H1 (cell line): Measurements from ENCODE around the gene CDKL5. TPM values are rescaled to one million over a fixed set of nuclear protein-coding genes. Genes with fewer than 3 reads are reported as not detected.

ENCODE experiments used
- CTCF ChIA-PET: fragments of 300-600 bp; sonication (Branson Sonifier 250); formaldehyde crosslinking; loops from one replicate; lab custom pipeline; 2021; ENCODE audit not compliant: partially characterized antibody; lab: Charles Lee
- POLR2A ChIA-PET: fragments of 300-600 bp; sonication (Branson Sonifier 250); formaldehyde crosslinking; loops from one replicate; lab custom pipeline; 2021; ENCODE audit warnings: inconsistent platforms; ENCODE audit not compliant: partially characterized antibody; lab: Charles Lee
- DNase-seq, 2 experiments: peaks; one replicate each; pipeline versions ENCODE4 v3.0.0 to v3.0.0-alpha.2; 2010 to 2022; ENCODE audit warnings: low spot score in 2 of 2, low read depth in 1 of 2, mixed read lengths in 1 of 2
- FAIRE-seq: peaks from 2 replicates; lab custom pipeline; 2011; peaks lifted over from hg19 to GRCh38; lab: Jason Lieb, UNC
- H2AFZ ChIP-seq: 2 replicates; pipeline ENCODE4 v1.8.1; 2012; ENCODE audit warnings: low read length, inconsistent platforms
- H2AK5ac ChIP-seq: 2 replicates; pipeline ENCODE4 v1.6.1; 2013; ENCODE audit warnings: low read depth, low read length
- H2BK120ac ChIP-seq: replicated peaks from 2 replicates; pipeline ENCODE3; 2013; ENCODE audit warnings: low read depth, low read length, inconsistent platforms
- H2BK12ac ChIP-seq: 2 replicates; pipeline ENCODE4 v1.6.1; 2013; ENCODE audit warnings: low read depth, low read length
- H2BK15ac ChIP-seq: 2 replicates; pipeline ENCODE4 v1.6.1; 2013; ENCODE audit warnings: low read length
- H2BK20ac ChIP-seq: 2 replicates; pipeline ENCODE4 v1.6.1; 2013; ENCODE audit warnings: low read length
- H2BK5ac ChIP-seq: 2 replicates; pipeline ENCODE4 v1.6.1; 2013; ENCODE audit warnings: low read depth, low read length
- H3K14ac ChIP-seq: 2 replicates; pipeline ENCODE4 v1.6.1; 2013; ENCODE audit warnings: inconsistent platforms; ENCODE audit not compliant: insufficient read length
- H3K18ac ChIP-seq: 2 replicates; pipeline ENCODE4 v1.6.1; 2013; ENCODE audit warnings: low read length; ENCODE audit errors: extremely low read depth
- H3K23ac ChIP-seq: 2 replicates; pipeline ENCODE4 v1.6.1; 2013; ENCODE audit warnings: inconsistent platforms; ENCODE audit not compliant: insufficient read length
- H3K23me2 ChIP-seq: 2 replicates; pipeline ENCODE4 v1.6.1; 2013; ENCODE audit warnings: low read depth, low read length
- H3K27ac ChIP-seq: 2 replicates; pipeline ENCODE4 v1.6.1; 2011; ENCODE audit warnings: low read depth, low read length, inconsistent platforms
- H3K27me3 ChIP-seq, 4 experiments: replicated peaks in 1 of 4; 1 replicate in 1 of 4; 2 replicates in 3 of 4; pipeline versions ENCODE4 v1.6.1 to v1.8.1; 2011 to 2013; ENCODE audit warnings: low read length in 3 of 4, mild to moderate bottlenecking in 3 of 4, inconsistent platforms in 2 of 4, mixed read lengths in 2 of 4, moderate library complexity in 1 of 4; ENCODE audit not compliant: control insufficient read depth in 3 of 4, insufficient read depth in 3 of 4; ENCODE audit errors: extremely low read depth in 1 of 4
- H3K36me3 ChIP-seq, 4 experiments: 2 replicates each; pipeline versions ENCODE4 v1.6.1 to v1.8.1; 2011 to 2013; ENCODE audit warnings: mild to moderate bottlenecking in 4 of 4, low read length in 3 of 4, moderate library complexity in 2 of 4, control low read depth in 1 of 4, inconsistent platforms in 1 of 4; ENCODE audit not compliant: insufficient read depth in 4 of 4, control insufficient read depth in 2 of 4
- H3K4ac ChIP-seq: replicated peaks from 2 replicates; pipeline ENCODE3; 2013; ENCODE audit warnings: low read length, low read depth, mixed read lengths, inconsistent platforms; ENCODE audit not compliant: insufficient read length
- H3K4me1 ChIP-seq, 4 experiments: replicated peaks in 1 of 4; 1 replicate in 1 of 4; 2 replicates in 3 of 4; pipeline versions ENCODE4 v1.6.1 to v1.8.1; 2011 to 2013; ENCODE audit warnings: low read length in 3 of 4, inconsistent platforms in 2 of 4, mixed read lengths in 1 of 4; ENCODE audit not compliant: insufficient read depth in 4 of 4, control insufficient read depth in 3 of 4
- H3K4me2 ChIP-seq, 2 experiments: 2 replicates each; pipeline versions ENCODE4 v1.6.1 to v1.8.1; 2011 to 2013; ENCODE audit warnings: low read depth in 2 of 2, low read length in 2 of 2, control low read depth in 1 of 2, inconsistent platforms in 1 of 2, mild to moderate bottlenecking in 1 of 2; ENCODE audit not compliant: insufficient read depth in 1 of 2
- H3K4me3 ChIP-seq, 4 experiments: fragments of 200-600, 300-600 bp in 1 of 4; sonication (generic), shearing (Covaris generic), sonication (Bioruptor Twin) in 1 of 4; 2 replicates each; pipeline versions ENCODE4 v1.5.1 to v1.8.1; 2011 to 2016; ENCODE audit warnings: low read length in 4 of 4, low read depth in 3 of 4, control low read depth in 2 of 4, inconsistent platforms in 2 of 4, mild to moderate bottlenecking in 2 of 4, mixed read lengths in 1 of 4, moderate library complexity in 1 of 4; ENCODE audit not compliant: insufficient read depth in 2 of 4; ENCODE audit errors: extremely low read depth in 1 of 4
- H3K56ac ChIP-seq: replicated peaks from 2 replicates; pipeline ENCODE3; 2013; ENCODE audit warnings: low read depth, mild to moderate bottlenecking, mixed read lengths, low read length, inconsistent platforms; ENCODE audit not compliant: insufficient read length
- H3K79me1 ChIP-seq: 2 replicates; pipeline ENCODE4 v1.6.1; 2013; ENCODE audit warnings: low read depth, low read length, control low read depth
- H3K79me2 ChIP-seq, 2 experiments: 2 replicates each; pipeline versions ENCODE4 v1.6.1 to v1.8.1; 2012 to 2013; ENCODE audit warnings: low read length in 2 of 2, mild to moderate bottlenecking in 2 of 2, inconsistent platforms in 1 of 2; ENCODE audit not compliant: insufficient read depth in 2 of 2, control insufficient read depth in 1 of 2
- H3K9ac ChIP-seq, 4 experiments: replicated peaks in 1 of 4; 1 replicate in 1 of 4; 2 replicates in 3 of 4; pipeline versions ENCODE4 v1.6.1 to v1.8.1; 2011 to 2013; ENCODE audit warnings: low read depth in 3 of 4, low read length in 3 of 4, control low read depth in 2 of 4, mild to moderate bottlenecking in 2 of 4, moderate library complexity in 2 of 4, inconsistent platforms in 1 of 4; ENCODE audit errors: extremely low read depth in 1 of 4
- H3K9me3 ChIP-seq, 2 experiments: 2 replicates each; pipeline versions ENCODE4 v1.6.1 to v1.8.1; 2012 to 2013; ENCODE audit warnings: mild to moderate bottlenecking in 2 of 2, moderate library complexity in 2 of 2, control low read depth in 1 of 2, inconsistent platforms in 1 of 2, low read depth in 1 of 2, low read length in 1 of 2, mixed read lengths in 1 of 2; ENCODE audit not compliant: insufficient read depth in 2 of 2
- H4K20me1 ChIP-seq, 2 experiments: replicated peaks in 1 of 2; 2 replicates each; pipeline versions ENCODE3 to v1.8.1; 2011 to 2013; ENCODE audit warnings: inconsistent platforms in 2 of 2, low read length in 2 of 2, mild to moderate bottlenecking in 1 of 2; ENCODE audit not compliant: insufficient read depth in 2 of 2, control insufficient read depth in 1 of 2
- H4K5ac ChIP-seq: 2 replicates; pipeline ENCODE4 v1.6.1; 2013; ENCODE audit warnings: low read length, low read depth, mixed read lengths, inconsistent platforms; ENCODE audit not compliant: insufficient read length
- H4K8ac ChIP-seq: 2 replicates; pipeline ENCODE4 v1.8.0; 2013; ENCODE audit warnings: mild to moderate bottlenecking, moderate library complexity, low read length, inconsistent platforms; ENCODE audit not compliant: insufficient read depth; ENCODE audit errors: extremely low read depth
- H4K91ac ChIP-seq: replicated peaks from 2 replicates; pipeline ENCODE3; 2013; ENCODE audit warnings: low read length, mixed read lengths, inconsistent platforms; ENCODE audit not compliant: insufficient read length
- HDAC2 ChIP-seq, 2 experiments: fragments of 300-600 bp in 1 of 2; sonication (generic) in 1 of 2; IDR thresholded peaks; 2 replicates each; pipeline ENCODE4 v1.6.1; 2011 to 2012; ENCODE audit warnings: low read depth in 2 of 2, low read length in 2 of 2, mild to moderate bottlenecking in 2 of 2, moderate library complexity in 2 of 2, borderline replicate concordance in 1 of 2, inconsistent platforms in 1 of 2
- KDM5A ChIP-seq: fragments of 200-600 bp; IDR thresholded peaks from 2 replicates; pipeline ENCODE4 v1.7.1; 2012; ENCODE audit warnings: mild to moderate bottlenecking, low read length, inconsistent platforms, mixed read lengths
- SIN3A ChIP-seq, 2 experiments: IDR thresholded peaks in 1 of 2; conservative IDR thresholded peaks in 1 of 2; 2 replicates each; pipeline ENCODE4 v1.6.1; 2011 to 2012; ENCODE audit warnings: low read length in 2 of 2, improper control_type of control experiment in 1 of 2, low read depth in 1 of 2, mild to moderate bottlenecking in 1 of 2
- SUZ12 ChIP-seq: fragments of 200-600 bp; sonication (generic); IDR thresholded peaks from 2 replicates; pipeline ENCODE4 v1.6.1; 2012; ENCODE audit warnings: mild to moderate bottlenecking, inconsistent platforms, low read length, moderate library complexity, mixed read lengths
- WGBS, 2 experiments: shearing (Covaris generic) in 1 of 2; methylation state at CpG; one replicate each; pipeline versions ENCODE4 v1.1.6 to v1.1.7; 2013 to 2015; ENCODE audit warnings: low lambda C conversion rate in 2 of 2, mixed read lengths in 2 of 2, inconsistent platforms in 1 of 2, low coverage in 1 of 2, missing lambda C conversion rate in 1 of 2; ENCODE audit not compliant: insufficient replicate concordance in 2 of 2, insufficient coverage in 1 of 2, insufficient read length in 1 of 2; ENCODE audit errors: extremely low coverage in 1 of 2, missing lambda C conversion rate in 1 of 2; 5-methylcytosine and 5-hydroxymethylcytosine counted together
- polyA plus RNA-seq, 7 experiments: library from polyadenylated mRNA; depleted of rRNA in 3 of 7; stranded (reverse) in 5 of 7; unstranded in 2 of 7; fragments of >200 nt in 5 of 7; fragments of 200-250 nt in 2 of 7; gene quantifications; 1 replicate in 5 of 7; 2 replicates in 1 of 7; 4 replicates in 1 of 7; pipeline versions ENCODE4 v1.2.1 to v1.2.3, GENCODE V29; 2011 to 2013; ENCODE audit warnings: missing spikeins in 2 of 7, mixed read lengths in 2 of 7
- total RNA-seq: library from RNA; stranded (reverse); fragmentation: NEBNext Ultra II Directional; extraction: Animal tissue kit (Norgen Biotek cat#: 25700); gene quantifications from 2 replicates; pipeline ENCODE4 v1.2.1, GENCODE V29; 2021

The CDKL5 gene
- total and polyA plus RNA-seq, 2 of the 8 experiments (the other 6 are each of a cell fraction or from before 2014, with no cell fraction given) = 5.5 to 15.6 TPM

- FAIRE-seq = no peak
- no peak overlapping the region for H4K91ac ChIP-seq
- no peak overlapping the region for H2BK20ac ChIP-seq
- H2BK15ac ChIP-seq = no peak overlapping the region
- no peak overlapping the region for H3K4me3 ChIP-seq
- no peak overlapping the region for H3K18ac ChIP-seq
- H3K9ac ChIP-seq = no peak overlapping the region
- no peak overlapping the region for H4K5ac ChIP-seq
- H3K4me2 ChIP-seq = no peak overlapping the region
- H3K27ac ChIP-seq = no peak overlapping the region
- ChIA-PET POLR2A (interaction anchor here (1.2 kb wide), 1 partner anchor 80 kb away, joined by 3 read pairs; no protein-coding TSS in a partner anchor), CTCF (no interaction called here)
- H3K27me3 ChIP-seq = no peaks in the 10 kb centered on the region
- no peaks in the 10 kb centered on the region for H3K79me1 ChIP-seq
- H3K9me3 ChIP-seq = no peaks in the 10 kb centered on the region
- H3K4me1 ChIP-seq = no peaks in the 10 kb centered on the region
- peaks cover 0 to 4% of the 10 kb centered on the region in 2 experiments; a peak in 1 of 4 replicates for H3K79me2 ChIP-seq
- no peak overlapping the region for H2AFZ ChIP-seq
- WGBS, 2 experiments = 72% methylated on average over 2 of the region's 2 CpGs; no CpG with 5 or more reads in 1 of the 2 experiments
- H3K4ac ChIP-seq = no peak overlapping the region
- H2AK5ac ChIP-seq = no peak overlapping the region
- DNase-seq = no peak
- H4K20me1 ChIP-seq = no peaks in the 10 kb centered on the region
- no peak overlapping the region for H3K56ac ChIP-seq
- H3K23me2 ChIP-seq = no peaks in the 10 kb centered on the region
- H3K36me3 ChIP-seq = no peaks in the 10 kb centered on the region
- no peak overlapping the region for H4K8ac ChIP-seq
- H2BK120ac ChIP-seq = no peak overlapping the region
- no peak overlapping the region; the same call in 1 of the 2 replicates for H2BK5ac ChIP-seq
- no peak overlapping the region for H3K23ac ChIP-seq
- no peak overlapping the region for H3K14ac ChIP-seq
- no peak overlapping the region for H2BK12ac ChIP-seq
- TF ChIP-seq KDM5A (no peak), HDAC2 (IDR thresholded peaks at IDR 0.05; ENCODE audit: borderline replicate concordance in 1 of 2, low read depth in 2 of 2, low read length in 2 of 2) (no peak), SUZ12 (no peak), SIN3A (conservative IDR thresholded peaks at IDR 0.05 in 1 of 2, IDR thresholded peaks at IDR 0.05 in 1 of 2; ENCODE audit: low read depth in 1 of 2, low read length in 2 of 2) (no peak)
These were observed 109.5 kb downstream of the CDKL5 start for GRCh38 chrX:18534949-18535348.
